Measurements from ENCODE around the gene VWA3A.
"Not testable (repeated sequence)": the region's sequence is repeated elsewhere in the genome, so short reads cannot be mapped to it uniquely, and the experiment has no call there.

The VWA3A gene

GRCh38 chr16:22141767-22142166 is 49.4 kb downstream of the VWA3A start:
- no peak for DNase-seq

GRCh38 chr16:22144520-22144919 is 52.2 kb downstream of the VWA3A start:
- no peak for DNase-seq

GRCh38 chr16:22147853-22148252 is 55.5 kb downstream of the VWA3A start:
- DNase-seq, result no peak

GRCh38 chr16:22151246-22151998 is 59.1 kb downstream of the VWA3A start:
- DNase-seq, result no peak

- no peak for DNase-seq
These were observed 60.0 kb downstream of the VWA3A start for GRCh38 chr16:22152316-22152715.

- not testable (repeated sequence) for DNase-seq
These were observed 60.7 kb downstream of the VWA3A start for GRCh38 chr16:22153078-22153477.

GRCh38 chr16:22161401-22161800 is 69.1 kb downstream of the VWA3A start:
- no peak for DNase-seq

GRCh38 chr16:22161999-22162655 is 69.8 kb downstream of the VWA3A start, which contains the start of gene SDR42E2:
SDR42E2 (plus strand) TSS chr16:22162506; CDS start chr16:22165583, 3,077 bp downstream.
- peak; percentile 34 for DNase-seq

- no peak for DNase-seq
These were observed 70.3 kb downstream of the VWA3A start for GRCh38 chr16:22162656-22163009.

GRCh38 chr16:22163806-22164205 is 71.5 kb downstream of the VWA3A start:
- no peak for DNase-seq

- no peak for DNase-seq
These were observed 72.1 kb downstream of the VWA3A start for GRCh38 chr16:22164482-22164881.

GRCh38 chr16:22165508-22166285 is 73.4 kb downstream of the VWA3A start:
- no peak for DNase-seq

GRCh38 chr16:22171953-22172352 is 79.6 kb downstream of the VWA3A start:
- no peak for DNase-seq

GRCh38 chr16:22172642-22173041 is 80.3 kb downstream of the VWA3A start:
- not testable (repeated sequence) for DNase-seq

- no peak for DNase-seq
These were observed 82.3 kb downstream of the VWA3A start for GRCh38 chr16:22174642-22175041.

- no peak for DNase-seq
These were observed 85.9 kb downstream of the VWA3A start for GRCh38 chr16:22177968-22178930.

GRCh38 chr16:22181426-22181825 is 89.1 kb downstream of the VWA3A start:
- DNase-seq, result no peak

GRCh38 chr16:22181843-22182242 is 89.5 kb downstream of the VWA3A start:
- no peak for DNase-seq

- no peak for DNase-seq
These were observed 91.0 kb downstream of the VWA3A start for GRCh38 chr16:22183335-22183734.

- peak; percentile 33 for DNase-seq
These were observed 91.7 kb downstream of the VWA3A start for GRCh38 chr16:22183901-22184614.

- DNase-seq, result no peak
These were observed 92.3 kb downstream of the VWA3A start for GRCh38 chr16:22184615-22184968.

- no peak for DNase-seq
These were observed 94.2 kb downstream of the VWA3A start for GRCh38 chr16:22186517-22186916.
